Measurements from ENCODE around the gene MR1.

DNA sequence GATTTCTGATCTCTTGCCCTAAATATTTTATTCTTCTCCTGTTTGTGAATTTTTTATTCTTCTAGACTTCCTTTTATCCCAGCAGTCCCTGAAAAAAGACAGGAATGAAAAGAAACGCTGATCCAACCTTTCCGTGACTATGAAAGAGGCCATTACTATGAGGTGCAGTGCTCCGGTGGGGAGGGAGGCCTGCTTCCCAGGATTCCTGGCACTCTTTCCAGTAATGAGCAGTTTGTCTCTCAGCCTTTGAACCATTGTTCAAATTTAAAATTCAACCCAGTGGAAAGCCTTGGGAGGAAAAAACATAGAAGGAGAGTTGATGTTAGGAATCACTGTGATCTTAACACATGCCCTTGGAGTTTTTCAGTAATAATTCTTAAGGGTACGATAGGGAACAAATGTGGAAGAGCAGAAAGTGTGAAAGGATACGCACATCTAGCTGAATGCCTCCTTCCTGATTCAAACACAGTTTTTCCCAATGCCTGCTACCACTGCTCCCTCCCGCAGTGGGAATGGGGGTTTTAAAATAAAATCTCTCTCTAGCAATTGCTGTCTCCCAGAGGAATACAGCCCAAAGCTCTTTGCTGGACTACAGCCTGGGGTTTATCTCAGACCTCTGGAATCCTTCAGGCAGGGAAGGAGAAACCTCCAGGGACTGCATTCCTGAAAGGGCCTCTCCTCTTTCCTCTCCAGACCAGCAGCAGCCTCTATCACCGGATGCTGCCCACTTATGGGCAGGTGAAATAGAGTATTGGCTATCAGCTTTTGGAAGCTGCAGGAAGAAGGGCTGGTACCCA is 60.8 kb downstream of the MR1 start:
- no peak for TF ChIP-seq CTCF (IDR thresholded peaks at IDR 0.05)
- TF ChIP-seq POLR2A (IDR thresholded peaks at IDR 0.05), result no peak
